Tongue (tissue), 2 donors: ENCODE measurements around the gene UTF1. TPM values are rescaled to one million over a fixed set of nuclear protein-coding genes. Genes with fewer than 3 reads are reported as not detected.
A peak's percentile ranks its signal among the peaks of the same experiment; 100 is the strongest.

Experiments
- DNase-seq: peaks from one replicate; pipeline ENCODE4 v3.0.0-alpha.2; 2015
- total RNA-seq: library from RNA; depleted of rRNA; stranded (reverse); fragments of >200 nt; gene quantifications from one replicate; pipeline ENCODE4 v1.2.3, GENCODE V29; 2014

The UTF1 gene
- total RNA-seq, 1 donor from 2014 or later: not detected

DNA sequence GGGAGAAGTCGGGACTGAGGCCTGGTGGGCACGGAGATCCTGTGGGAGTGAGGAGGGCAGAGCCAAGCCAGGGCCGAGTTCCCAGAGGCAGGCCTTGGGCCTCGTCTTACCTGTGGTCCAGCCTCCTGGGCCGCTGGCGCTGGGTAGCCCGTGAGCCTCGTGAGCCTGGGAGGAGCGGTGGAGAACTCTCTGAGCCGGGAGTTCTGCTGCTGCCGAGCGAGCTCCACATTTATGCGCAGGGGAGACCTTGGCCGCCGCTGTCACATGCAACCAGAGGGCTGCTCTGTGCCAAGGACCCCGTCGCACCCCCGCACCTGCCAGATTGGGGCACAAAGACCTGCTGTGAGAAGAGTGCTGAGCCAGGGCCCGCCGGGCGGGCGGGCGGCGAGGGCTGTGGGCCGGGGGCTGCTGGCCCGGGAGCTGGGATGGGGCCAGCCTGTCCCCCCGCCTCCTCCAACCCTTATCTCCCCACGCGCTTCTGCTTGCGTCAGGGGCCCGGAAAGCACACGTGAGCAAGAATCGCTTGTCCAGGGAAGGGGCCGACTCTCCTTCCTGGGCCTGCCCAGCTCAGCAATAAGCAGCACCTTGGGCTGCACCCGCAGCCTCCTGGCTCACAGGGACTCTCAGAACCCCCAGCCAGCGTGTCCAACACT, 17.8 kb downstream of the UTF1 start:
- DNase-seq: no peak

DNA sequence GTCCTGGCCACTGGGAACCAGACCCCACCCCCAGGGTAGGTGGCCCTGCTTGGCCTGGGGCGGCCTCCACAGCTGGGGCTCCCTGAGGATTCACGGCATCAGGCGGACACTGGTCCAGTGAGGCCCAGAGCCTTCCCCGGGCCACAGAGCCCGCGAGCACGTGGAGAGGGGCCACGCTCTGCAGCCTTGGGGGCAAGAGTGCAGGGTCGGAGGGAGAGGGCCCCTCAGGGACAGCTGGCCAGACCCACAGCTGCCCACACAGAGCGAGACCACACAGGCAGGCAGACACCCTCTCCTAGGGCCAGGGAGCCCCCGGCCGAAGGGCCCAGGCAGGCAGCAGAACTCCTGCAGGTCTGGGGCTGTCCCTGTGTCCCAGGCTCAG, 18.3 kb downstream of the UTF1 start:
- no peak for DNase-seq

DNA sequence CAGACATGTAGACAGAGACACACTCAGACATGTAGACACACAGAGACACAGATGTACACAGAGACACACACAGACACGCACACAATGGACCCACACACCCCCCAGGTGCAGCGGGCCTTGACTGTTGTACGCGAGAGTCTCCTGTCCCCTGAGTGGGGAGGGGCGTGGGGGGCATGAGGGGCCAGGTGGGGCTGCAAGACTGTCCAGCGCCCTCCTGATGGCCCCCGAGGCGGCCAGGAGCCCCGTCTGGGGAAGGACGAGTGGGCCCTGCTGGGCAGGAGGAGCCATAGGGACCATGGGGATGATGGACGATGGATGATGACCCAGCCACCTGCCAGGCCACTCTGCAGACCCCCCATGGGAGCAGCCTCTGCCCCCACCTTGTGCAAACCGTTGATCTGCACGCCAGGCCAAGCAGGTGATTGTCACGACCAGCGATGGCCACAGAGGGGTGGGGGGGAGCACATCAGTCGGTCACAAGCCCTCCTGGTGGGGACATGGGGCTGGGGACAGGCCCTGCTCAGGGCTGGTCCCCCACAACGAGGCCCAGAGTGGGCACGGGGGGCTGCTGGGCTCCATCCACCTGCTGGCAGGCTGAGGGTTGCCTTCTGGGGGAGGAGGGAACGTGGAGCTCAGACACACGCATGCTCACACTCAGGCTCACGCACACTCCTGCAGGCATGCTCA, 19.2 kb downstream of the UTF1 start:
- DNase-seq: no peak

DNA sequence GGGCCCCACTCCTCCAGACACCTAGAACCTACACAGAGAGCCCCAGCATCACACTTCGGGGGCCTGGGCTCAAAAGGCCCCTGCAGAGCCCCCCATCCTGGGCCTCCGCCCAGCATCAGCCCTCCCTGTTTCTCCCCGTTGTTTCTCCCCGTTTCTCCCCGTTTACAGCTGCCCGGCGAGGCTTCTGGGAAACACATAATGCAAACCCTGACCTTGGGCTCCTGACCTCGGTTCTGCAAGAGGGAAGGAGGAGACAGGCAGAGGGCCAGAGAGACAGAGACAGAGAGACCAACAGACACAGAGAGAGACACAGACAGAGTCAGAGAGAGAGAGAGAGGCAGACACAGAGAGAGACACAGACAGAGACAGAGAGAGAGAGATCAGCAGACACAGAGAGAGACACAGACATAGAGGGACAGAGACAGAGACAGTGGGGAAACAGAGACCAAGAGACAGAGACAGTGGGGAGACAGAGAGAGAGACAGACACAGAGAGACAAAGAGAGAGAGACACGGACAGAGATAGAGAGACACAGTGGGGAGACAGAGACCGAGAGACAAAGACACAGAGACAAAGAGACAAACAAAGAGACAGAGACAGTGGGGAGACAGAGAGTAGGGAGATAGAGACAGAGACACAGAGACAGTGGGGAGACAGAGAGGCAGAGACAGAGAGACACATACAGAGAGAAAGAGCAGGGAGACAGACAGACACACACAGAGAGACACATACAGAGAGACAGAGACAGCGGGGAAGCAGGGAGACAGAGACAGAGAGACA, 20.1 kb downstream of the UTF1 start:
- no peak for DNase-seq

DNA sequence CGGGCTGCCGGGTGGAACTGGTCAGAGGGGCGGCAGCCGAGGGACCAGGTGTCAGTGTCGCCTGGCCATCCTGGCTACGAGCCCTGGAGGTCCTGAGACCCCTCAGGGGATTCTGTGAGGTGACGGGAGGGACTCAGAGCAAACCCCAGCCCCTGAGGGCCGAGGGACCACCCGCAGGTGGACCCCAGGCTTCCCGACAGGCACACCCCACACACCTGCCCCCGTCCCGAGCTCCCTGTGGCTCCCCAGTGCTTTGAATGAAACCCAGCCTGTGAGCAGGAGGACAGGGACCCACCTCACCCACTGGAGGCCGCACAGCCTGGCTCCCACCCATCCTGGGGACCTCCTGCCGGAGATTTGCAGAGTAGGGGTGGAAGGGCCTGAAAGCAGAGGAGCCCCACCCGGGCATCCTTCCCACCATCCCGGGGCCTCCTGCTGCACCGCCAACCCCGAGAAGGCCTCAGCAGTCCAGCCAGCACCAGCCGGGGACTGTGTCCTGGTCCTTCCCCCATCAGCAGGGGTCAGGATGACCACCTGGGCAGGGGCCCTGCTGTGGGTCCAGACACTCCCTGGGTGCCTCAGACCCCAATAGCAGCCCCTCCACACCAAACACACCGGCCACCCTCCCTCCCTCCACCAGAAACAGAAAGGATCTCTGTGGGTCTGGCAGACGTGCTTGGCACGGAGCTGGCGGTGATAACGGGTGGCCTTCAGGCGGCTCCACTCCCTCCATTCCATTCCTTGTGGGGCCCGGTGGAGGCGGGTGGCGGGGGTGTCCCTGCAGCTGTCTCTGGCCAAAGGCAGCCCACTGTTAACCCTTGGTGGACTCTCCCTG, 21.6 kb downstream of the UTF1 start:
- DNase-seq: peak; percentile 29

DNA sequence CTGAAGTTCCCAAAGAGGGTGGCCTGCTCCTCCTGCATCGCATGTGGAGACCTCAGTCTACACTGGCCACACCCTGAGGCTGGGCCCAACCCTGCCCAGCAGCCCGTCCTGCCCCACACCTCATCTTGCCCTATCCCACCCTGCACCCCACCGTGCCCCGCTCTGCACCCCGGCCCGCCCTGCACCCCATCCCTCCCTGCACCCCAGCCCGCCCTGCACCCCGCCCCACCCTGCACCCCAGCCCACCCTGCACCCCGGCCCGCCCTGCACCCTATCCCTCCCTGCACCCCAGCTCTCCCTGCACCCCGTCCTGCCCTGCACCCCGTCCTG, 22.2 kb downstream of the UTF1 start:
- DNase-seq: no peak

DNA sequence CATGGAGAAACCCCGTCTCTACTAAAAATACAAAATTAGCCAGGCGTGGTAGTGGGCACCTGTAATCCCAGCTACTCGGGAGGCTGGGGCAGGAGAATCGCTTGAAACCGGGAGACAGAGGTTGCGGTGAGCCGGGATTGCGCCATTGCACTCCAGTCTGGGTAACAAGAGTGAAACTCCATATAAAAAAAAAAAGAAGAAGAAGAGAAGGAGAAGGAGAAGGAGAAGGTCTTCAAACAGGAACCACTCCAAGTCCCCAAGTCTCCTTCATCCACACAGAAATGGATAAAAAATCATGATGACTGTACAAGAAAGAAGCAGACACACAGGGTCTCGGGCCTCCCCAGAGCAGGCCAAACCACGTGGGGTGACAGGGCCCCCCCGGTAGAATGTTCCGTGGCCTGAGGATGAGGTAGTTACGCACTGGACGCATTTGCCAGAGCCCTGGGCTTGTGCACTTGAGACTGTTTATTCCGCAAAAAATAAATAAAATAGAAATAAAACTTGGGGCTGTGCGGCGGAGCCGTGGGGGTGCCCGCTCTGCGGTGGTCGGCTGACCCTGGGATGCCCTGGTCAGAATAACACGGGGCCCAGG, 23.4 kb downstream of the UTF1 start:
- no peak for DNase-seq

DNA sequence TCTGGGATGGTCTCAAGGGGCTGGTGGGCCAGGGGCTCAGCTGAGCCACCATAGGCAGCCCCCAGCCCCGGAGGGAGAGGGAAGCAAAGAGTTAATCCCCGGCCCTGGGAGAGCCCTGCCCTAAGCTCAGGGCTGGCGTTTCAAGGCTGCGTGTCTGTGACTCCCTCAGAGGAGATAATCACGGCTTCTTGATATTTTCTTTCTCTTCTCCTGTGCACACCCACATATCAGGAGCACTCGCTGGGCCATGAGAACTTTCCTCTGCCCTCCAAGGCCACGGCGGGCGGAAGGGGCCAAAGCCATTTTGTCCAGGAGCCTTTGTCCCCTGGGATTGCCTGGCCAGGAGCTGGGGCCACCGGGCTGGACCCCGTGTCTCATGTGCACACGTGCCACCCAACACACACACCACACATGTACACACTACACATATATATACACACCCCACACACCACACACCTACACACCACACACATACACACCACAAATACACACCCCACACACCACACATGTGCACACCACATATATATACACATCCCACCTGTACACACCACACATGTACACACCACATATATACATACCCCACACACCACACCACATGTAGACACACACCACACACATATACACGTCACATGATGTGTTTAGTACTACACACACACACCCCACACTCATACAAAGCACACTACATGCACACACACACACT, 24.6 kb downstream of the UTF1 start:
- no peak for DNase-seq

DNA sequence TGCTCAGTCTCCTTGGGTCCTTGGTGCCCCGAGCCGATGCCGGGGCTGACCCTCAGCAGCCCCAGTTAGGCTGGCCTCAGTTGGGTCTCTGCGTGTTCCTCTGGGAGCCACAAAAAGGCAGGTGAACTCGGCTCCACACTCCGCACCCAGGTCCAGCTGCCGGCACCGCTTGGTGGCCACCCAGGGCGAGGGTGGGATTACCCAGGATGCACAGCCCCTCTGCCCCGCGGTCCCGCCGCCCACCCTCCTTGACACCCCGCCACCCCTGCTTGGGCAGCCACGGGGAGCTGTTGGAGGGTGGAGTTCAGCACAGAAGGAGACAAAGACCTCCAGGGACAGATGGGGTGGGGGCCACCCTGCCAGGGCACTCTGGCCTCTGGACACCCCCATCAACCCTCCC, 25.3 kb downstream of the UTF1 start:
- no peak for DNase-seq

DNA sequence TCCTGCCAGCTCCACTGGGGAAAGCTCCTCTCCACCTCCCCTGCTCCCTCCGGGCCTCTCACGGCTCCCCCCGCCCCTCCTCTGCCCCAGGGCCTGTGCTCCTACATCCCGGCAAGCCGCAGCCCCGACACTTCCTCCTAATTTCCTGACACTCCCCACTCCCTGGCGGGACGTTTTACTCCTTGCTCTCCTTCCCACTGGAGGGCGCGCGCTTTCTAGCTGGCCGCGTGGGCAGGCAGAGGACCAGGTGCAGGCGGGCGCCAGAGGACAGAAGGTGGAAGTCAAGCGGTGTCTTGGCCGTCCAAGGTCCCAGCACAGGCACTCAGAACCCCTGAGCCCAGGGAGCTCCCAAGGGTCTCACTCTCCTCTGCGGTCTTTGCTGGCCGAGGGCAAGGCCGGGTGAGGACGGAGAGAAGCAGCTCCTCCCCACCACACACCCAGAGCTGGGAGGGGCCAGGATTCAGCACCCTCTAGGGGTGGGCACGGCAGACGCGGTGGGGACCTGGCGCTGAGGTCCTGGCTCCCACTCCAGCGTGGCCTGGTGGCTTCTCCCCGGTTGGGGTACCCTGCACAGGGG, 27.6 kb downstream of the UTF1 start:
- DNase-seq: peak; percentile 47

DNA sequence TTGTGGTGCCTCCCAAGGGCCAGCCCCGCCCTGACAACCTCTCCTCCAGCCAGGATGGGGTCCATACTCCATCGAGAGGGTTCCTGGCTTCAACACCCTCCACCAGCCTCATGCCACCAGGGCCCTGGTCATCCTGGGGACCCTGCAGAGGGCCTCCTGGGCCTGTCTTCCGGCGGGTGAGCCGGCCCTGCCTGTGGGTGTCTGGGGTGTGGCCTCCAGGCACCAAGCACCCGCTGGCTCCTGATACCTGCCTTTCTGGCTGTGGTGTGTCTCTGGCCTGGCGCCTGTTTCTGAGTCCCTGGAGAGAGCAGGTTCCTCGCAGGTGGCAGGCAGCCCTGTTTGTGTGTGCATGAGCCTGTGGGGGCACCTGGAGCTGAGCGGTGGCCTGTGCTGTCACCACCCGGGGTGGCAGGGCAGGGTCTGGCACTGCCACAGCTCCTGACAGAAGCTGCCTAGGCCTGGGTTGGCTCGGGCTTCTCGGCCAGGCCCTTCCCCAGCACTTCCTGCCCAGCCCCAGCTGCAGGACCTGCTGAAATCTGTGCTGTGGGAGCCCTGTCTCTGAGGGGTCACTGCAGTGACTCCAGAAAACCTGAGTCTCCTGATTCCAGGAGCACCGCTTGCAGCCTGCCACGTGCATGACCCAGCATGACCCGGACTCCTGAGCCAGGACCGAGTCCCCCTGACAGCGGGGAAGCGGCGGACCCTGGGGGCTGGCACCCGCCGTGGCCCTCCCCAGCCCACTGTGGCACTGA, 28.2 kb downstream of the UTF1 start:
- DNase-seq: no peak

DNA sequence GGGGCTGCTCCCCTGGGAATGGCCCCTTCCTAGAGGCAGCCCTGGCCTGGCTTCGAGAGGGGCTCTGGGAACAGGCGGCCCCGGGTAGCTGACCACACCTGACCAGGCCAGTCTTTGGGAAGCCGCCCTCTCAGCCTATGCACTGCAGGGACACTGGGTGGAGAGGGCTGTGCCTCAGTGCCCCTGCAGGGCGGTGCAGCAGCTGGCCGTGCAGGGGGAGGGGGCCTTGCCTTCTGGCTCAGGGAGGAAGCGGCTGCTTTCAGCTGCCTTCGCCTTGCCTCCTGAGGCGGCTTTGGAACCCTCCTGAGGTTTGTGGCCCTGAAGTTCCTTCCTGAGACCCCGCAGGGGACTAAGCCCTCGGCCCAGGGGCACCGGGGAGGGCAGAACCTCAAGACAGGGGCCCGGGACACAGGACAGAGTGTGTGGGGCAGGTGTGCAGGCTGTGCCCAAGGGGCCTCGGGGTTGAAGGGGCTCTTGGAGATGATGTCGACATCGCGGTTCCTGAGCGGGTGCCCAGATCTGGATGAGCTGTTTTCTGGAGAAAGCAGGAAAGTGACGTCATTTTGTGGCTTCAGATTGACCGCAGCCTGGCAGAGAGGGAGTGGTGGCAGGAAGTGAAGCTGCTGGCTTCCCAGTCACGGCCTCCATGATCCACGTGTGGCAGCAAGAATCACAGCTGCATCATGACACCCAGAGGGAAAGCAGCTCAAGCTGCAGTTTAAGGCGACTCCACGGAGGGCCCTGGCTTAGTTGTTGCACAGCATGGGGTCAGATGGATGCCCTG, 29.0 kb downstream of the UTF1 start:
- peak; percentile 53 for DNase-seq

DNA sequence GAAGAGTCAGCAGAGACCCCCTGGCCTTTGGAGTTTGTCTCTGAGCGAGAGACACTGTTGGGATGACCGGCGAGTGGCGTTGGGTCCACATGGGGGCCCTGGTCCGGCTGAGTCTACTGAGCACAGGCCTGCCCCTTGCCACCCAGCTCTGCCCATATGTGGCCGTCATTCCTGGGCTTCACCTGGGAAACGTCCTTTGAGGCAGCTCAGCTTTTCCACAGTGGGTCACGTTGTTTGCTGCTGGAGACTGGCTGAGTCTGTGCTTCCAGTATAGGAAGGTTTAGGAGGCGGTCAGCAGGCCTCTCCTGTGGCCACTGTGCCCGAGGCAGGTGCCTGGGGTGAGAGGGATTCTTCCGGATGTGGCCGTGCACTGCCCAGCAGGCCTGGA, 29.6 kb downstream of the UTF1 start:
- no peak for DNase-seq

DNA sequence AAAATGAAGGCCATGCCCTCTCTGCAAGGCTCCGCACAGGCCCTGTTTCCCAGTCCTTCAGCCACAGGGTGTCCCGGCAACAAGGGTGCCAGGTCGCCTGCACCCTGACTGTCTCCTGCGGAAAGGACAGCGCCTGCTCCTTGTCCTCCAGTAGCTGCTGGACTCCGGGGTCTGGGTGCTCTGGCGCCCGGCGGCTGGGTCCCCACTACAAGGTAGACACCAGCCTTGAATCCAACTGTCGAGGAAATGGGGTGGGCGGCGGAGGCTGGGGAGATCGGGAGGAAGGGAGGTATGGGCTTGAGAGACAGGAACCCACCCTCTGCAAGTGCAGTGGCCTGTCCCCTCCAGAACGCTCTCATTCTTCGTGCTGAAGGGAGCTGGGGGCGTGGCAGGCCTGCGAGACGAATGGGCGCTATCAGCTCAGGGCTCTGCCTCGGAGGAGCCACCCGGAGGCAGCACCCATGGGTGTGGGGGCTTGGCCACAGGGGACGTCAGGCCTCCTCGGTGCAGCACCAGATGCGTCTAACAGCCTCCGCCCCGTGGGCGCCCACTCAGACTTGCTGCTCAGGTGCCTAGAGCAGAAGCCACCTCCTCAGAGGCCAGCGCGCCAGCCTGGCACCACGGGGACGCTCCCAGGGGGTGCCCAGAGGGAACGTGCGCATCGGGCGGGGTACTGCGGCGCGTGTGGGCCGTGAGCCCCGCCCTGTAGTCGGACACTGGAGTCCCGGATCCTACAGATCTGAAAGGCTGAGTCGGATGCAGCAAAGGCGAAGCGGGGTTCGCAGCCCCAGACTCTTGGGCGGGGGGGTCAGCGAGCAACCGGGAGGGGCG, 31.1 kb downstream of the UTF1 start:
- DNase-seq: peak; percentile 55

DNA sequence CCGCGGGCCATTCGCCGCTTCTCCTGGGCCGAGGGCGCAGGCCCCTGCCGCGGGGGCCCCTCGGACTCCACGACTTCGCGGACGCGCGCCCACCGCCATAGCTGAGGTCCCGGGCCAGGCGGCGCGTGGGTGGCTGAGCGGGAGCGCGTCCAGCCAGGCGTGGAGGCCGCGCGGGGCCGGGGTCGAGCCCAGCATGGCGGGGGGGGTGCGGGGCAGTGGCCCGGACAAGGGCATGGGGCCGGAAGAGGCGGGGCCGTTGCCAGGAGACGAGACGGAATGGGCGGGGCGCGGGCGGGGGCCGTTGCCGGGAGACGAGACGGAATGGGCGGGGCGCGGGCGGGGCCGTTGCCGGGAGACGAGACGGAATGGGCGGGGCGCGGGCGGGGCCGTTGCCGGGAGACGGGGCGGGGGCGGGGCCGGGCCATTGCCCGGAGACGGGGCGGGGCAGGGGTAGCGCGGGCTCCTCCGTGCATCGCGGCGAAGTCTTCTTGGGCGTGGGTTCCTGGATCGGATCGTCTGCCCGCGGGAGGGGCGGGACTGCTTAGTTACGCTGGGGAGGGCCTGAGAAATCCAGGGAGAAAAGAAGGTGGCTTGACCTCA, 31.8 kb downstream of the UTF1 start:
- peak; percentile 82 for DNase-seq

DNA sequence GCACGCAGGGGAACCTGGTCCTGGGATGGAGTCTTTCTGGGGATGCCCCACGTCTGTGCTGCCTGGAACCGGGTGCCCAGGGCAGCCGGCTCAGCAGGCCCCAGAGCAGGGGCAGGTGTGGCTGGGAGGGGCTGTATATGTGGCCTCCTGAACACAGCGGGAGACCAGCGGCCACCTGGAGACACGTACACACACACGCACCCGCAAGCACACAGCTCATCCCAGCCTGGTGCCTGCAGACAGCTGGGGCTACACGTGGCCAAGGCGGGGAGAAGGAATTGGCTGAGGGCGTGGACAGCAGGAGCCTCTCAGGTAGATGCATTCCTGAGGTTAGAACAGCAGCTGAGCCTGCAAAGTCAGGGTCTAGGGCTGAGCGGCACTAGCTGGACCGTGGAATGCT, 32.7 kb downstream of the UTF1 start:
- no peak for DNase-seq

DNA sequence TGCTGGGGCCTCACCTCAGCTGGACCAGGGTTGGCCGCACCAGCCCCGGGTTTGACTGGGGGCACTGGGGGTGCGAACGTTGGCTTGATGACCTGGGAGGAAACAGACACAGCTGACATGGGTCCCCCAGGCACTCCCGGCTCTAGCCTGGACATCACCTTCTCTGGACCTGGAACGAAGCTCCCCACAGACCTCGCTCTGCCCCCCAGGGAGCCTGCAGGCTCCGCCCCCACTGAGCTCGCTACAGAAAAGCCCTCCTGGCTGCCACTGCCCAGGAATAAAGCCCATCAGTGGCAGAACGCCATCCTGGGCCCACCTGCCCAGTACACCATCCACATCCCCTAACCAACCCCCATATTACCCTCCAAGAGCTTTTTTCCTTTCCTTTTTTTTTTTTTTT, 33.7 kb downstream of the UTF1 start:
- no peak for DNase-seq

DNA sequence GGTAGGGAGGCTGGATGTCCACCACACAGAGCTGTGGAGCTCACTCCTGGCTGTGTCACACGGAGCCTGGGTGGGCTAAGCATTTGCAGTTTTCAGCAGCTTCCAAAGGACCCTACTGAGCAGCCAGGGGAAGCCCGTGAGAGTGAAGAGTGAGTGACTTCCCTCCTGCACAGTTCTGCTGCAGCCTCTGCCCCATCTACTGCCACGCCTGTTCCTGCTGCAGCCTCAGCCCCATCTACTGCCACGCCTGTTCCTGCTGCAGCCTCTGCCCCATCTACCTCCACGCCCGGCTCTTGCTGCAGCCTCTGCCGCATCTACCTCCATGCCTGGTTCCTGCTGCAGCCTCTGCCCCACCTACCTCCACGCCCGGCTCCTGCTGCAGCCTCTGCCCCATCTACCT, 34.4 kb downstream of the UTF1 start:
- DNase-seq: no peak
